Stimulated activated effector memory CD8-positive, alpha-beta T cell treated with anti-CD3 and anti-CD28 coated beads, Interleukin-12 subunit alpha, Interleukin-12 subunit beta, amount 100 ng/mL, for 72 hours (primary cell): ENCODE measurements around the gene ATP11B.
"Not testable (repeated sequence)": the region's sequence is repeated elsewhere in the genome, so short reads cannot be mapped to it uniquely, and the experiment has no call there.

Source experiments
- ATAC-seq: fragments of 150-1000 bp; cut with Tn5 transposase; 2 replicates; pipeline ENCODE4 v1.10.0; 2021
- DNase-seq, 2 donors: peaks; one replicate each; pipeline ENCODE4 v3.0.0; 2021 to 2022; ENCODE audit warnings: low spot score in 2 of 2
- H3K27ac Mint-ChIP-seq: one replicate; pipeline ENCODE4 v1.8.0; 2022; ENCODE audit warnings: mild to moderate bottlenecking, mixed read lengths
- H3K36me3 Mint-ChIP-seq: one replicate; pipeline ENCODE4 v1.8.0; 2022; ENCODE audit warnings: mild to moderate bottlenecking, mixed read lengths
- H3K4me1 Mint-ChIP-seq: one replicate; pipeline ENCODE4 v1.8.0; 2022; ENCODE audit warnings: mixed read lengths
- H3K4me3 Mint-ChIP-seq: one replicate; pipeline ENCODE4 v1.8.0; 2022; ENCODE audit warnings: mild to moderate bottlenecking, mixed read lengths
- H3K9me3 Mint-ChIP-seq: one replicate; pipeline ENCODE4 v1.8.0; 2022; ENCODE audit warnings: mixed read lengths

The ATP11B gene

DNA sequence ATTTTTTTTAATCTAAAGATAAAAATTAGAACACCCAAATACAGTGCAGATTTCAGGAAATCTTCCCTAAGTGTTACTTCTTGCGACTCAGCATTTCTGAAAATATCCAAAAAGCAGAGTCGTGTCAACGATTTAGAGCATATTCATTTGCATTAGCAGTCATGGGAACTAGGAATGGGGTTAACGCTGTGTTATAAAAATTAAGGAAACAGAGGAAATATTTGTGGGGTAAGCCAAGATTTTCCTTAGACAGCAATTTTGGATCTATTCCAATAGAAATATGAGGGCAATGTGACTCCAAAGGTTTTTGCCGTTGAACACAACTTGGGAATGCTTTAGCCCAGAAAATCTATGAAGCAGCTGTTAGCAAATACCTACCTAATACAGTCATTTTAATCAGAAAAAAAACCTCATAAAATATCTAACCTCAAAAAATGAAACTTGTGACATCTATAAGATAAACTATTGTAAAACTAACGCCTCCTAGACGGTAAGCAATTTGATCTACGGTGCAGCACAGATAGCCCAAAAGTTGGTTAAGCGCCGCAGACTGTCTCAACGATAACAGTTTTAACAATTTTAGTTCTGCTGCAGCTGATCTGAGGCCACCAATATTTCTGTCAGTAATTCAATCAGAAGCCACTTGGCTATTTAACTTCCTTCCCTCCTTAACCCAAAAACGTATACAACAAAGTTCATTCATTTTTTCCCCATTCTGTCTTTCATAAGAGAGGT lies 5.8 kb upstream of the ATP11B start:
- no peaks in the 10 kb centered on the region for H3K9me3 Mint-ChIP-seq
- no peaks in the 10 kb centered on the region for H3K4me1 Mint-ChIP-seq
- H3K36me3 Mint-ChIP-seq = no peaks in the 10 kb centered on the region
- no peak for ATAC-seq
- no peak overlapping the region for H3K27ac Mint-ChIP-seq
- no peak overlapping the region for H3K4me3 Mint-ChIP-seq
- no peak for DNase-seq

DNA sequence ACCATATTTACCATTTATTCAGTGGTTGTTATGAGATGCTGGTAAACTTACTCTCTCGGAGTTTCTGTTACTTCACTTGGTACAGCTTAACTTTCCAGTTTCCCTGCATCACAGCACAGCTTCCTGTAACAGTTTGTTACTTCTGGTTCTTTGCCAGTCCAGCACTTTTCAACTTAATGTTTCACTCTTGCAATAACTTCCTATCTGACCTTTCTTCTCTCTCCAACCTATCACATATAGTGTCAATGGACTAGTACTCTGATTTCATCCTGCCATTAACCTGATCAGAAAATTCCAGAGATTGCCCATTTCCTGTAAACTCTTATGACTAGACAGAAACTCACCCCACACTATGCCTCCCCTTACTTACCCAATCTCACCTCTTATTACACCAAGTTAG lies 3.9 kb upstream of the ATP11B start:
- ATAC-seq (no peak), DNase-seq (no peak)
- Mint-ChIP-seq H3K4me3 (no peak overlapping the region), H3K9me3 (no peaks in the 10 kb centered on the region), H3K36me3 (peaks cover 6% of the 10 kb centered on the region), H3K27ac (no peak overlapping the region), H3K4me1 (no peaks in the 10 kb centered on the region)

- DNase-seq = no peak
- Mint-ChIP-seq H3K4me1 (no peaks in the 10 kb centered on the region), H3K27ac (no peak overlapping the region), H3K36me3 (peaks cover 12% of the 10 kb centered on the region), H3K9me3 (no peaks in the 10 kb centered on the region), H3K4me3 (no peak overlapping the region)
- ATAC-seq = no peak
Measured at GRCh38 chr3:182790612-182791011, 2.7 kb upstream of the ATP11B start.

DNA sequence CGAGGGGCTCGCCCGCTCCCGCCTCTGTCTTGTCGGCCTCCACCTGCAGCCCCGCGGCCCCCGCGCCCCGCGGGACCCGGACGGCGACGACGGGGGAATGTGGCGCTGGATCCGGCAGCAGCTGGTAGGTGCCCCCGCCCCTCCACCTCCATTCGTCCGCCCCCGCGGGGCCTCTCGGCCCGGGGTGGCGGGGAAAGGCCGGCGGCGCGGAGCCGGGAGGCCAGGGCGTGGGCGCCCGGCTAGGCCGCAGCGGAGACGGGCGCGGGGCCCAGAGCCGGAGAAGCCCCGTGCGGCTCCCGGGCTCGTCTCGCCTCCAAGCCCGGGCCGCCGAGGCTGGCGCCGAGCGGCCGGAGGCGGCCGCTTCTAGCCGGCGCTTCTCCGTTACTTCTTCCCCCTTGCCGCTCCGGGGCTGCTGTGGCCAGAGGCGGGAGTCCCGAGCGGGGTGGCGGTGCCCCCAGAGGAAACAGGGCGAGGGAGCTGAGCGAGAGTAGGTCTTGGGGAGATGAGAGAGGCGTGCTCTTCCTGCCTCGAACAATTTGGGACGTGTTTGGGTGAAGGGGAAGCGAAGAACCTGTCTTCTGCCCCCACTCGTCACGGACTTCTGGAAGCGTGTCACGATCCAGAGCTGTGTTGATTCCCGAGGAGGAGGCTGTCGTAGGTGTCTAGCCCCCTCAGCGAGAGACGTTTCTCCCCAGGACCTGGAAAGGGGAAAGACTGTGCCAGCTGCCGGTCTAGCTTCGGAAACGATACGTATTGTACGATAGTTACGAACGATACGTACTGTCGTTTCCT lies 555 bp downstream of the ATP11B start:
- peak; percentile 64 for ATAC-seq
- Mint-ChIP-seq H3K36me3 (peaks cover 25% of the 10 kb centered on the region), H3K4me3 (peak overlapping the region; percentile 89), H3K9me3 (no peaks in the 10 kb centered on the region), H3K27ac (peak overlapping the region; percentile 94), H3K4me1 (peaks cover 20% of the 10 kb centered on the region)
- peak in 1 of 2 donors; percentile 85 for DNase-seq

- Mint-ChIP-seq H3K9me3 (no peaks in the 10 kb centered on the region), H3K4me3 (peak overlapping the region; percentile 89), H3K36me3 (peaks cover 34% of the 10 kb centered on the region), H3K4me1 (peaks cover 20% of the 10 kb centered on the region), H3K27ac (peak overlapping the region; percentile 94)
- ATAC-seq (no peak), DNase-seq (no peak)
Measured at GRCh38 chr3:182794455-182795388, 1.4 kb downstream of the ATP11B start.

DNA sequence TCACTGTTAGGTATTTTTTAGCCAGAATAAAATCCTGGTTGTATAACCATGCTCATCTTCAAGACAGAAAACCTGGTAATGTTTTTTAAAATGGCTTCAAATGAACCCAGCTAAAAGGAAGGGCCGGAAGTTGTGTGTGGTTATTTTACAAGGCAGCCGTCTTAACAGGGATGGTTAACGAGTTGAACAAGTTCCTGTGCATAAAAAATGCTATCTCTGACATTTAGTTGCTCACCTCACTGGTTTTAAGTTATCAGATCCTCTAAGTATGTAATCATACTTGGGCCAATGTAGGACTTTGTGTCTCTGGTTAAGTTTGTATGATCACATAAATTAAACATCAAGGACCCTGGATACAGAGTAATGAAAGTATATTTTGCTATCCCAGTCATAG lies 2.1 kb downstream of the ATP11B start:
- Mint-ChIP-seq H3K36me3 (peaks cover 36% of the 10 kb centered on the region), H3K4me1 (peaks cover 20% of the 10 kb centered on the region), H3K27ac (peak overlapping the region; percentile 94), H3K4me3 (peak overlapping the region; percentile 89), H3K9me3 (no peaks in the 10 kb centered on the region)
- peak; percentile 48 for ATAC-seq
- peak in 1 of 2 donors; percentile 56 for DNase-seq

- peaks cover 36% of the 10 kb centered on the region for H3K36me3 Mint-ChIP-seq
- no peaks in the 10 kb centered on the region for H3K9me3 Mint-ChIP-seq
- no peak for DNase-seq
- peaks cover 20% of the 10 kb centered on the region for H3K4me1 Mint-ChIP-seq
- H3K27ac Mint-ChIP-seq = no peak overlapping the region
- ATAC-seq = no peak
- H3K4me3 Mint-ChIP-seq = no peak overlapping the region
Measured at GRCh38 chr3:182796310-182796709, 3.0 kb downstream of the ATP11B start.

GRCh38 chr3:182797876-182798275 lies 4.6 kb downstream of the ATP11B start:
- no peak for ATAC-seq
- H3K4me1 Mint-ChIP-seq = peaks cover 31% of the 10 kb centered on the region

DNA sequence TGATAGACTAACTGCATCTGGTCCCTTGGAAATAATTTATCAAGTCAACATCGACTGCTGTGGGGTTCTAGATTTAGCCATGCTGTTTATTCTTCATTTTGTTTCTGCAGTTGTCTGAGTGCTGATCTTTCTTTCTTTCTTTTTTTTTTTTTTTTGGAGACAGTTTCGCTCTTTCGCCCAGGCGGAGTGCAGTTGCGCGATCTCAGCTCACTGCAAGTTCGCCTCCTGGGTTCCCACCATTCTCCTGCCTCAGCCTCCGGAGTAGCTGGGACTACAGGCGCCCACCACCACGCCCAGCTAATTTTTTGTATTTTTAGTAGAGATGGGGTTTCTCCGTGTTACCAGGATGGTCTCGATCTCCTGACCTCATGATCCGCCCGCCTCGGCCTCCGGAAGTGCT lies 5.8 kb downstream of the ATP11B start:
- DNase-seq, H3K4me3 Mint-ChIP-seq, H3K27ac Mint-ChIP-seq, ATAC-seq, H3K9me3 Mint-ChIP-seq: not testable (repeated sequence)
- H3K4me1 Mint-ChIP-seq = peaks cover 35% of the 10 kb centered on the region
- peaks cover 30% of the 10 kb centered on the region for H3K36me3 Mint-ChIP-seq

More at GRCh38 chr3:182797876-182798275, 4.6 kb downstream of the ATP11B start:
- H3K4me3 Mint-ChIP-seq = no peak overlapping the region
- H3K9me3 Mint-ChIP-seq = no peaks in the 10 kb centered on the region
- H3K36me3 Mint-ChIP-seq = peaks cover 33% of the 10 kb centered on the region
- peak overlapping the region; percentile 43 for H3K27ac Mint-ChIP-seq
- DNase-seq = no peak

DNA sequence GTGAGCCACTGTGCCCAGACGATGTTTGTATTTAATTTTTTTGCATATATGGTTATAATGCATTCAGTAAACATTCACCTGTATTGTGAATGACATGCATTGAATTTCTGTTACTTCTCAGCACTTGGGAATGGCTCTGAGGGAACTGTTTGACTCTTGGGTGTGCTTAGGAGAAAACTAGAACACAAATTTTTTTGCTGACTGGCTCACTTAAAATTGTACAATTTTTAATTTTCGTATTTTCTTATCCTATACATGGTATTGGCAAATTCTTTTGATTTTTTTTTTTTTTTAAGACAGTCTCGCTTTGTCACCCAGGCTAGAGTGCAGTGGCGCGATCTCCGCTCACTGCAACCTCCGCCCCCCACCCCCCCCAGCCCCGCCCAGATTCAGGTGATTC lies 7.2 kb downstream of the ATP11B start:
- Mint-ChIP-seq H3K4me3 (no peak overlapping the region), H3K36me3 (peaks cover 25% of the 10 kb centered on the region), H3K27ac (no peak overlapping the region), H3K4me1 (peaks cover 46% of the 10 kb centered on the region), H3K9me3 (no peaks in the 10 kb centered on the region)
- DNase-seq (no peak), ATAC-seq (no peak)

DNA sequence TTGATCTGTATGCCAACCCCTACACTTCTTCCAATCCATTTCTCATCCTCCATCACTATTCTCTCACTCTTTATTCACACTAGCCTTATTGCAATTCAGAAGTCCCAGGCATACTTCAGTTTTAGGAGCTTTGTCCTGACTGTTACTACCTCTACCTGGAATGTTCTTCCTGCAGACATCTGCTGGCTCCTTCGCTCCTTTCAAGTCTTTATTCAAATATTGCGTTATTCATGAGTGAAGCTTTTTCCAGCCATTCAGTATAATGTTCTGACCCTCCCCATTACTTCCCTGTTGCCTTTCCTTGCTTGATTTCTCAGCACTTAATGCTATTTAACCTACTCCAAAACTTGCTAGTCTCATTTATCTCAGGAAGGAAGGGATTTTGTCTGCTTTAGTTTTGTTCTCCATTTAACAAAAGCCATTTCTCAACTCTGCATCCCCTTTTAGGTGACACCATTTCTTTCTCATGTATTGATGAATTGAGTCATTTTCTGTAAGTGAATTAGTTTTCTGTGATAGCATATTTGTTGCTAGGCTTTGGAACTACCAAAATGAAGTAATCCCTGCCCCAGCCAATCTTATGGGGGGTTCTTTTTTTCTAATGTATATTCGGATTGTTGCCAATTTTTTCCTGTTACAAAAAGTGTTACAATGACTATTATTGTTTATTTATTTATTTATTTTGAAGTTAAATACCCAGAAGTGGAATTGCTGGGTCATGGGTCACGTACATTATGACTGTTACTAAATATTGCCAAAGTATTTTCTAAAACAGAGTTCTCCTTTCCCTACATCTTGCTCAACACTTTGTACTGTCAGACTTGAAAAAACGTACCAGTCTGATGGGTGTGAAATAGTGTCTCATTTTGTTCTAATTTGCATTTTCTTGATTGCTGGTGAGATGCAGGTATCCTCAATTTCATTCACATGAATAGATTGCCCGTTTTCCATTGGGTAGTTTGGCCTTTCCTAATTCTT lies 9.4 kb downstream of the ATP11B start:
- H3K4me1 Mint-ChIP-seq = peaks cover 46% of the 10 kb centered on the region
- ATAC-seq (peak; percentile 44), DNase-seq (no peak)
- H3K9me3 Mint-ChIP-seq = no peaks in the 10 kb centered on the region
- H3K27ac Mint-ChIP-seq = no peak overlapping the region
- H3K4me3 Mint-ChIP-seq = no peak overlapping the region
- H3K36me3 Mint-ChIP-seq = peaks cover 17% of the 10 kb centered on the region

DNA sequence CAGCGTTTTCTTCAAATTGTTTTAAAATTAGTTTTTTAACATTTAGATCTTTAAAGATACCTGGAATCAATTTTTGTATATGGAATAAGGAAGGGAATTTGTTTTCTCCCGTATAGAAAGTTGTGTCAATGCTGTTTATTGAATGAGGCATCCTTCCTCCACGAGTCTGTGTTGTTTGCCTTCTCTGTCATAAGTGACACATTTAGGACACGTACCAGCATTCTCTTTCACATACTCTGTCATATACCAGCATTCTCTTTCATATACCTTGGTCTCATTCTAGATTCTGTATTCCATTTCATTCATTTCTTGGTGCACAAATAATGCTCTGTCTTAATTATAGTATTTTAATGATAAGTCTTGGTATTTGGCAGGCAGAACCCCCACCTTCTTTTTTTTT lies 10.3 kb downstream of the ATP11B start:
- H3K27ac Mint-ChIP-seq = no peak overlapping the region
- DNase-seq (no peak), ATAC-seq (peak; percentile 70)
- no peaks in the 10 kb centered on the region for H3K9me3 Mint-ChIP-seq
- H3K4me1 Mint-ChIP-seq = peaks cover 45% of the 10 kb centered on the region
- H3K4me3 Mint-ChIP-seq = no peak overlapping the region
- H3K36me3 Mint-ChIP-seq = peaks cover 12% of the 10 kb centered on the region

DNA sequence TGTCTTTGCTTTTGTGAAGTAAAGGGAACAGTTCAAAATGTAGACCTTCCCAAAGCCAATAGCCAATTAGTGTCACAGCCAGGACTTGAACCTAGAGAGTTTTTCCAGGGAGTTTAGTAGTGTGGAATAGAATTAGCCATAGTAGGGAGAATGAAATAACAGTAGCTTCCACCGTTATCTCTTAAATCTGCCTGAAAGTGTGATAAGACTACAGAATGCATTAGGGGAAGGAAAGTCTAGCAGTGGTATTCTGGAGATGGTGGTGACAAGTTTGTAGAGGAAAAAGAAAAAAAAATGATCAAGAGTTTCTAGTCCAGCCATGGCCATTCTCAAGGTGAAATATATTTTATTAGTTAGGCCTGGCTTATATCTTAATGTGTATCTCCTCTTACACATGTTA lies 13.8 kb downstream of the ATP11B start:
- H3K4me1 Mint-ChIP-seq = peaks cover 47% of the 10 kb centered on the region
- no peaks in the 10 kb centered on the region for H3K9me3 Mint-ChIP-seq
- no peak overlapping the region for H3K27ac Mint-ChIP-seq
- H3K4me3 Mint-ChIP-seq = no peak overlapping the region
- peaks cover 13% of the 10 kb centered on the region for H3K36me3 Mint-ChIP-seq
- ATAC-seq (no peak), DNase-seq (no peak)

DNA sequence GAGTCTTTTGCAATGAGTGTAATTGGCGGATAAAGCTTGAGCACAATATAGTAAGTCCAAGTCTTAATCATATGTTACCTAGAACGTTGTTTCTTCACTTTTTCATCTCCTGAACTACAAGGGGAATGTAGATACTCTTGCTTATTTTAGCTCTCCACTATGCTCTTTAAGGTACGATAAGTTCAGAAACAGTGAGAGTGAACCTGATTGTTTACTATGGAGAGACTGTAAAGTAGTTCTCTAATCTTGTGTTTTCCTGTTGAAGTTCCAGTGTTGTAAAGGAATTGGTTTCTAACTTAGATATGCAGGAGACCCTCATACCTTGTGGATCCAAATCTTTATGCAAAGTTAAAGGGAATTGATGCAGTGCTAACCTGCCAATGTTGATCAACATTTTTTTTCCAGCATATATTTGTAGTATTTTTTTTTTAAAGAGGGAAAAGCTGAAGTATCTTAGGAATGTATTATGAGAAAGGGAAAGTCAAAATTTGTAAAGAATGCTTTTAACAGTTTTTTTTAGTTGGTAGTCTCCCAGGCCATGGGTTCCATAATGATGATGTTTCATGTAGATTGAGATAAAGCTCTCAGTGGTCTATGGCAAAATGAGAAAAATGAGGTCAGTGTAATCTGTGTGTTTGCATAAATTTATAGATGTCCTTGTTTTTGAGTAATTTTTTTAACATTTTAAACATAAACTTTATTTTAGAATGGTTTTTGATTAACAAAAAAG lies 14.9 kb downstream of the ATP11B start:
- no peak overlapping the region for H3K4me3 Mint-ChIP-seq
- no peak overlapping the region for H3K27ac Mint-ChIP-seq
- H3K9me3 Mint-ChIP-seq = no peaks in the 10 kb centered on the region

More for the DNA sequence above, 14.9 kb downstream of the ATP11B start:
- DNase-seq (no peak), ATAC-seq (no peak)
- Mint-ChIP-seq H3K36me3 (peaks cover 13% of the 10 kb centered on the region), H3K4me1 (peaks cover 35% of the 10 kb centered on the region)
